ENCODE data around the gene PAX2.

PAX2 gene

GRCh38 chr10:100828738-100829096 lies 83.3 kb downstream of the PAX2 start:
- in situ Hi-C loops (cut with HindIII; ENCODE audit: low pct_unique_long_range_greater_than_20kb, low sequenced_read_pairs), result no loop called here
- peak; percentile 47 to 80 for DNase-seq (ENCODE audit: low read depth in 1 of 2, low spot score in 1 of 2)

DNA sequence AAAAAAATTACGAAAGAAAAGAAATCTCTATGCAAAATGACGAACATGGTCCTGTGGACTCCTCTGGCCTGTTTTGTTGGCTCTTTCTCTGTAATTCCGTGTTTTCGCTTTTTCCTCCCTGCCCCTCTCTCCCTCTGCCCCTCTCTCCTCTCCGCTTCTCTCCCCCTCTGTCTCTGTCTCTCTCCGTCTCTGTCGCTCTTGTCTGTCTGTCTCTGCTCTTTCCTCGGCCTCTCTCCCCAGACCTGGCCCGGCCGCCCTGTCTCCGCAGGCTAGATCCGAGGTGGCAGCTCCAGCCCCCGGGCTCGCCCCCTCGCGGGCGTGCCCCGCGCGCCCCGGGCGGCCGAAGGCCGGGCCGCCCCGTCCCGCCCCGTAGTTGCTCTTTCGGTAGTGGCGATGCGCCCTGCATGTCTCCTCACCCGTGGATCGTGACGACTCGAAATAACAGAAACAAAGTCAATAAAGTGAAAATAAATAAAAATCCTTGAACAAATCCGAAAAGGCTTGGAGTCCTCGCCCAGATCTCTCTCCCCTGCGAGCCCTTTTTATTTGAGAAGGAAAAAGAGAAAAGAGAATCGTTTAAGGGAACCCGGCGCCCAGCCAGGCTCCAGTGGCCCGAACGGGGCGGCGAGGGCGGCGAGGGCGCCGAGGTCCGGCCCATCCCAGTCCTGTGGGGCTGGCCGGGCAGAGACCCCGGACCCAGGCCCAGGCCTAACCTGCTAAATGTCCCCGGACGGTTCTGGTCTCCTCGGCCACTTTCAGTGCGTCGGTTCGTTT lies 83.9 kb downstream of the PAX2 start:
- peak in 1 of 2 experiments; percentile 51 for DNase-seq (ENCODE audit: low read depth in 1 of 2, low spot score in 1 of 2)
- in situ Hi-C loops (cut with HindIII; ENCODE audit: low pct_unique_long_range_greater_than_20kb, low sequenced_read_pairs), result no loop called here

More at GRCh38 chr10:100828738-100829096, 83.3 kb downstream of the PAX2 start:
- no peak for TF ChIP-seq JUND (IDR thresholded peaks at IDR 0.05; ENCODE audit: low read depth)

GRCh38 chr10:100829933-100830727 lies 84.7 kb downstream of the PAX2 start:
- no peak for TF ChIP-seq JUND (IDR thresholded peaks at IDR 0.05; ENCODE audit: low read depth)
- DNase-seq (ENCODE audit: low read depth in 1 of 2, low spot score in 1 of 2), result no peak
- in situ Hi-C loops (cut with HindIII; ENCODE audit: low pct_unique_long_range_greater_than_20kb, low sequenced_read_pairs), result no loop called here

More for the DNA sequence above, 83.9 kb downstream of the PAX2 start:
- TF ChIP-seq JUND (IDR thresholded peaks at IDR 0.05; ENCODE audit: low read depth), result no peak

- TF ChIP-seq JUND (IDR thresholded peaks at IDR 0.05; ENCODE audit: low read depth), result no peak
- in situ Hi-C loops (cut with HindIII; ENCODE audit: low pct_unique_long_range_greater_than_20kb, low sequenced_read_pairs), result no loop called here
- no peak for DNase-seq (ENCODE audit: low read depth in 1 of 2, low spot score in 1 of 2)
Observed at GRCh38 chr10:100830728-100831111, 85.3 kb downstream of the PAX2 start.

- peak; percentile 51 to 75 for DNase-seq (ENCODE audit: low read depth in 1 of 2, low spot score in 1 of 2)
- no peak for TF ChIP-seq JUND (IDR thresholded peaks at IDR 0.05; ENCODE audit: low read depth)
- in situ Hi-C loops (cut with HindIII; ENCODE audit: low pct_unique_long_range_greater_than_20kb, low sequenced_read_pairs), result no loop called here
Observed at GRCh38 chr10:100831742-100832141, 86.4 kb downstream of the PAX2 start.

DNA sequence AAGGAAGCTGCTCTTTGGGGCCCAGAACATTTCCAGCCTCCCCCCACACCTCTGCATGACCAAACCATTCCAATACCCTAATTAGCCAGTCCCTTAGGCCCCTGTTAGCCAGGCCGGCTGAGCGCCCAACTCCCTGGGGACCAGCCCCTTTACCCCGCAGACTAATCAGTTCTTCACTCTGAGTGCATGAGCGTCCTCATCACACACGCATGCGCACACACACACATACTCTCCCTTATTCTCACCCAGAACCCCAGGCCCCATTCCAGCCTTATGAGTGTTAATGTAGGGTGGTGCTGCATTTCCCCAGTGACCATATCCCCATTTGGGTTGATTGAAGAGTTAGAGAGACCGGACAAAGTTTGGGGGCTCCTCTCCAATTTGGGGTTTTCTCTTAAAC lies 90.4 kb downstream of the PAX2 start:
- no peak for TF ChIP-seq JUND (IDR thresholded peaks at IDR 0.05; ENCODE audit: low read depth)
- DNase-seq (ENCODE audit: low read depth in 1 of 2, low spot score in 1 of 2), result no peak
- in situ Hi-C loops (cut with HindIII; ENCODE audit: low pct_unique_long_range_greater_than_20kb, low sequenced_read_pairs), result no loop called here

DNA sequence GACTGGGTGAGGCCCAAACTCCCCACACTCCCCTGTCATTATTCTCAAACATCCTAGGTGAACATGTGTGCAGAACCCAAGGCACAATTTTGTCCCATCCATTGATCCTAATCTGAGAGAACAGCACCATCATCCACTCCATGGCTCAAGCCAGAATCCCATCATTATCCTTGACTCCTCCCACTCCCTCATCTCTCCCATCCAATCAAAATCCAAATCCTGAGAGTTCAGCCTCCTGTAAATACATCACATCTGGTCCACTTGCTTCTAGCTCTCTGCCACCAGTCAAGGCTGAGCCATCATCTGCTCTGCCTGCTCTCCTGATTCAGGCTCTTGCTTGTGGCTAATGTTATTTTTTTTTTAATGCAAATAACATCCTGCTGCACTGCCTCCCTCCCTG lies 91.5 kb downstream of the PAX2 start:
- in situ Hi-C loops (cut with HindIII; ENCODE audit: low pct_unique_long_range_greater_than_20kb, low sequenced_read_pairs), result no loop called here
- no peak for DNase-seq (ENCODE audit: low read depth in 1 of 2, low spot score in 1 of 2)
- no peak for TF ChIP-seq JUND (IDR thresholded peaks at IDR 0.05; ENCODE audit: low read depth)

GRCh38 chr10:100837300-100837699 lies 91.9 kb downstream of the PAX2 start:
- in situ Hi-C loops (cut with HindIII; ENCODE audit: low pct_unique_long_range_greater_than_20kb, low sequenced_read_pairs), result no loop called here
- TF ChIP-seq JUND (IDR thresholded peaks at IDR 0.05; ENCODE audit: low read depth), result no peak
- DNase-seq (ENCODE audit: low read depth in 1 of 2, low spot score in 1 of 2), result no peak

GRCh38 chr10:100838986-100839385 lies 93.6 kb downstream of the PAX2 start:
- in situ Hi-C loops (cut with HindIII; ENCODE audit: low pct_unique_long_range_greater_than_20kb, low sequenced_read_pairs), result no loop called here
- no peak for DNase-seq (ENCODE audit: low read depth in 1 of 2, low spot score in 1 of 2)
- no peak for TF ChIP-seq JUND (IDR thresholded peaks at IDR 0.05; ENCODE audit: low read depth)

DNA sequence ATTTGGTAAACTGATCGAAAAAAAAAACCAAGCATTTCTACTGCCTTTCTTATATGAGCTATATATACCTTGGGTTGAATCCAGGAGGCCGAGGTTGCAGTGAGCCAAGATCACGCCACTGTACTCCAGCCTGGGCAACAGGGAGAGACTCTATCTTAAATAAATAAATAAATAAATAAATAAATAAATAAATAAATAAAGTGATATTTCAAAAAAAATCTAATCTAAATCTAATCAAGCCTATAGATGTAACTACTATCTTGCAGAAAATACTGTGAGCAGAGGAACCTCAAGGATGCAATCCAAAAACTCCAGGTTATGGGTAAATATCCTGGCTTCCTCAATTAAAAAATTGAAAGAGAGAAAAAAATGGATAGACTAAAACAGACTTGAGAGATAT lies 96.1 kb downstream of the PAX2 start:
- DNase-seq (ENCODE audit: low read depth in 1 of 2, low spot score in 1 of 2), result no peak
- TF ChIP-seq JUND (IDR thresholded peaks at IDR 0.05; ENCODE audit: low read depth), result no peak
- in situ Hi-C loops (cut with HindIII; ENCODE audit: low pct_unique_long_range_greater_than_20kb, low sequenced_read_pairs), result no loop called here

DNA sequence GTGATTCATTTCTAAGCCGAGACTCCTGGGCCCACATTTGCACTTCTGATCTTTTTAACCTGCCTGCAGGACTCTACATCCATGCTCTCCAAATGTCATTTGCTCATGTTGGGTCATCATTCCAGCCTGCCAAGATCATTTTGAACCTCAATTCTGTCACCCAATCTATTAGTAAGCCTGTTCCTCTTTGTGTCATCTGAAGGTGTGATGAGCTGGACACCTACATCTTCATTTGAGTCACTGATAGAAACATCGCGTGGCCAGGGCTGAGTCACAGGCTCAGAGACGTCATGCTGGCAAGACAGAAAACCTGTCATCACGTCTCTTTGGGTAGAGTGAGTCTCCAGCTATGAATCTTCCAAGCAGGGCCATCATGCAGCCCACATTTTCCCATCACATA lies 102.1 kb downstream of the PAX2 start:
- no peak for DNase-seq (ENCODE audit: low read depth in 1 of 2, low spot score in 1 of 2)
- in situ Hi-C loops (cut with HindIII; ENCODE audit: low pct_unique_long_range_greater_than_20kb, low sequenced_read_pairs), result no loop called here
- TF ChIP-seq JUND (IDR thresholded peaks at IDR 0.05; ENCODE audit: low read depth), result no peak

- in situ Hi-C loops (cut with HindIII; ENCODE audit: low pct_unique_long_range_greater_than_20kb, low sequenced_read_pairs), result no loop called here
- no peak for TF ChIP-seq JUND (IDR thresholded peaks at IDR 0.05; ENCODE audit: low read depth)
Observed at GRCh38 chr10:100848770-100849169, 103.4 kb downstream of the PAX2 start.

DNA sequence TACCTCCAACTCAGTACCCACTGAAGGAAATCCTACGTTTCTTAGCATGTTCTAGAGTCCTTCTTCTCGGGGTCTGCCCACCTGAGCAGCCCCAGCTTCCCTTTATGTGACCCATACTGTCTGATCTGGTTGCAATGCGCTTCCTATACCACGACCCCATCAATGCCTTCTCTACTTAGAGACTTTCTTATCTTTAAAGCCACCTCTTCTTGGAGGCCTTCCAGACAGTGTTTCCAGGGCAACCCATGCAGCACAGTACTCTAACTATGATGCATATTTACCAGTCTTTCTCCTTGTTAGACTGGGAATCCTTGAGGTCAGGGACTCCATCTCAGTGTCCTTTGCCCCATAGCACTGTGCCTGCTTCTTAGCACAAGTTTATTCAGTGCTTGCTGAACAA lies 112.9 kb downstream of the PAX2 start:
- no peak for TF ChIP-seq JUND (IDR thresholded peaks at IDR 0.05; ENCODE audit: low read depth)
- in situ Hi-C loops (cut with HindIII; ENCODE audit: low pct_unique_long_range_greater_than_20kb, low sequenced_read_pairs), result no loop called here
- DNase-seq (ENCODE audit: low read depth in 1 of 2, low spot score in 1 of 2), result no peak

More at GRCh38 chr10:100848770-100849169, 103.4 kb downstream of the PAX2 start:
- DNase-seq (ENCODE audit: low read depth in 1 of 2, low spot score in 1 of 2), result no peak
